ENCODE results near the gene MMP15. TPM values are rescaled to one million over a fixed set of nuclear protein-coding genes. Genes with fewer than 3 reads are reported as not detected.

MMP15 gene
- total RNA-seq, 4 donors from 2014 or later, result 5.7 to 10.0 (median 8.2) TPM

DNA sequence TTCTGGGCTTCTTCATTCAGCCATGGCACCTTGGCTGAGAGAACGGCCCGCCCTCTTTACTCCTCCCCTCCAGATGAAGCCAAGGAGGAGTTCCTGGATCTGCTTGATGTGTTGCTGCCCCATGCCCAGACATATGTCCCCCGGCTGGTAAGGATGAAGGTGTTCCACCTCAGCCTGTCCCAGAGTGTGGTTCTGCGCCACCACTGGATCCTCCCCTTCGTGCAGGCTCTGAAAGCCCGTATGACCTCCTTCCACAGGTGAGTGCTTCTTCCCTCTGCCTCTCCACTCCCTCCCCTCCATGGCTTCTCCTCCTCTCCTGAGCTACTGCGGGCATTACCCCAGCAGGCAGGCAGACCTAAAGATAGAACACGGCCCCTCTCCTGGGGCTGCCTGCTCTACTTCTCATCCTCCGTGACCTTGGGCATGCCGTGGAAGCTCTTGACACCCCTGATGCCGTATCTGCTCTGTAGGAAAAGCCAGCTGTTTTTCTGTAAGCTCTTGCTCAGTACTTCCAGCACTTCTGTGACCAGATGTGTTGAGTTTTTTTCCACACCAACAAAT, 15.6 kb upstream of the MMP15 start:
- no peaks in the 10 kb centered on the region for H3K27me3 ChIP-seq
- H3K36me3 ChIP-seq, result peaks cover 46% of the 10 kb centered on the region
- 86% methylated on average over 11 of the region's 11 CpGs for WGBS
- TF ChIP-seq POLR2A (IDR thresholded peaks at IDR 0.05), result no peak
- no peak for TF ChIP-seq CTCF (IDR thresholded peaks at IDR 0.05)
- TF ChIP-seq EP300 (IDR thresholded peaks at IDR 0.05), result no peak
- TF ChIP-seq POLR2AphosphoS5 (IDR thresholded peaks at IDR 0.05), result no peak
- no peak overlapping the region for H3K27ac ChIP-seq
- peaks cover 3% of the 10 kb centered on the region for H3K4me1 ChIP-seq
- no peak overlapping the region for H3K4me3 ChIP-seq
- H3K9me3 ChIP-seq, result no peaks in the 10 kb centered on the region
- DNase-seq (ENCODE audit: low spot score in 2 of 2), result no peak

- peaks cover 54% of the 10 kb centered on the region for H3K36me3 ChIP-seq
- TF ChIP-seq EP300 (IDR thresholded peaks at IDR 0.05) (no peak), POLR2A (IDR thresholded peaks at IDR 0.05) (no peak), CTCF (IDR thresholded peaks at IDR 0.05) (no peak), POLR2AphosphoS5 (IDR thresholded peaks at IDR 0.05) (no peak)
- H3K9me3 ChIP-seq, result no peaks in the 10 kb centered on the region
- no peaks in the 10 kb centered on the region for H3K27me3 ChIP-seq
- no peak overlapping the region for H3K27ac ChIP-seq
- DNase-seq (ENCODE audit: low spot score in 2 of 2), result no peak
- WGBS, result 86% methylated on average over 3 of the region's 3 CpGs
- H3K4me1 ChIP-seq, result no peaks in the 10 kb centered on the region
- no peak overlapping the region for H3K4me3 ChIP-seq
Measured at GRCh38 chr16:58010886-58011285, 14.7 kb upstream of the MMP15 start.

DNA sequence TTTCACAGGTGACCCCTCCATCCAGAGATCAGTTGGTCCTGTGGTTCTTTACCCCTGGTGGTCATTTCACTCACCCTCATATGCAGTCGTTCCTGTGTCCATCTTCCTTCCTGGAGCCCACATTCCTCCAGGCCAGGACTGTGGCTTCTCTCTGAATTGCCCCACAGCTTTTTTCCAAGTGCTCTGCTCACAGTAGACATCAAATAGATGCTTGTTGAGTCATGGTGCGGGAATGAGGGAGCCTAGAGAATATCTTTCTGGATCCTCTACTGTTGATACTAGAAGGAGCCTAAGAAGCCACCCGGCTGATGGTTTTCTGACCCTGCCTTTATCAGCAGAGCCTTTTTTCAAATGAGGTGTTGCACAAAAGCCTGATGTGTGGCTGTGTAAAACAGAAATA, 13.9 kb upstream of the MMP15 start:
- Histone ChIP-seq H3K4me3 (no peak overlapping the region), H3K9me3 (no peaks in the 10 kb centered on the region), H3K27ac (no peak overlapping the region), H3K27me3 (no peaks in the 10 kb centered on the region), H3K36me3 (peaks cover 50% of the 10 kb centered on the region), H3K4me1 (no peaks in the 10 kb centered on the region)
- 87% methylated on average over 3 of the region's 3 CpGs for WGBS
- no peak for DNase-seq (ENCODE audit: low spot score in 2 of 2)
- TF ChIP-seq POLR2A (IDR thresholded peaks at IDR 0.05) (no peak), CTCF (IDR thresholded peaks at IDR 0.05) (no peak), EP300 (IDR thresholded peaks at IDR 0.05) (no peak), POLR2AphosphoS5 (IDR thresholded peaks at IDR 0.05) (no peak)

- no peak overlapping the region for H3K27ac ChIP-seq
Measured at GRCh38 chr16:58012481-58012880, 13.1 kb upstream of the MMP15 start.

More at GRCh38 chr16:58012481-58012880, 13.1 kb upstream of the MMP15 start:
- TF ChIP-seq EP300 (IDR thresholded peaks at IDR 0.05) (no peak), CTCF (IDR thresholded peaks at IDR 0.05) (no peak), POLR2AphosphoS5 (IDR thresholded peaks at IDR 0.05) (no peak), POLR2A (IDR thresholded peaks at IDR 0.05) (no peak)
- H3K4me1 ChIP-seq, result no peaks in the 10 kb centered on the region
- peaks cover 50% of the 10 kb centered on the region for H3K36me3 ChIP-seq
- no peaks in the 10 kb centered on the region for H3K9me3 ChIP-seq
- DNase-seq (ENCODE audit: low spot score in 2 of 2), result no peak
- no peaks in the 10 kb centered on the region for H3K27me3 ChIP-seq
- 84% methylated on average over 8 of the region's 9 CpGs for WGBS
- H3K4me3 ChIP-seq, result no peak overlapping the region
